Measurements from ENCODE around the gene IKBKE. TPM values are rescaled to one million over a fixed set of nuclear protein-coding genes. Genes with fewer than 3 reads are reported as not detected.

Gene IKBKE
- total RNA-seq, 1 donor from 2014 or later = 8.5 TPM

DNA sequence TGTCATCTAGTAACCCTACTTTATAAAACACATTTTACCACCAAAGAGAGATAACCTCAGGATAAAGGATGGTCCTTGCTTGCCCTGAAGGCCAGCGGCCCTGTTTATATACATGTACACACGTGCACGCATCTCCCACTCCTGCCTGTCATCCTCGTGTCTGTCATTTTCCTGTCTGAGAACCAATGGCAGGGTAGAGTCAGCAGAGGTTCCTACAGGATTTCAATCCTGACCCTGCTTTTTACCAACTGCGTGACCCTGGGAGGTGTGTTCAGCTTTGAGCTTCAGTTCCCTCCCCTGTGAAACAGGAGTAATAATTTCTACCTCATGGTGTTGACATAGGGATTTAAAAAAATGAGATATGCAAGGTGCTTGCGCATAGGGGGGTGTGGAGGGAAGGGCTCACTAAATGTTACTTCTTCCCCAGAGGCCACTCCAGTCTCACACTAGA is 24.8 kb downstream of the IKBKE start:
- DNase-seq (no peak), ATAC-seq (no peak)
- intact Hi-C loops (cut with DNase I) = loop anchor here (10.0 kb wide), 1 partner anchor 90 kb away; no protein-coding TSS in a partner anchor
- Histone ChIP-seq H3K27me3 (no peaks in the 10 kb centered on the region), H3K36me3 (peaks cover 21% of the 10 kb centered on the region), H3K4me3 (no peak overlapping the region), H3K9me3 (no peaks in the 10 kb centered on the region), H3K4me1 (peaks cover 31% of the 10 kb centered on the region), H3K27ac (no peak overlapping the region)
- TF ChIP-seq, protein P1, sequence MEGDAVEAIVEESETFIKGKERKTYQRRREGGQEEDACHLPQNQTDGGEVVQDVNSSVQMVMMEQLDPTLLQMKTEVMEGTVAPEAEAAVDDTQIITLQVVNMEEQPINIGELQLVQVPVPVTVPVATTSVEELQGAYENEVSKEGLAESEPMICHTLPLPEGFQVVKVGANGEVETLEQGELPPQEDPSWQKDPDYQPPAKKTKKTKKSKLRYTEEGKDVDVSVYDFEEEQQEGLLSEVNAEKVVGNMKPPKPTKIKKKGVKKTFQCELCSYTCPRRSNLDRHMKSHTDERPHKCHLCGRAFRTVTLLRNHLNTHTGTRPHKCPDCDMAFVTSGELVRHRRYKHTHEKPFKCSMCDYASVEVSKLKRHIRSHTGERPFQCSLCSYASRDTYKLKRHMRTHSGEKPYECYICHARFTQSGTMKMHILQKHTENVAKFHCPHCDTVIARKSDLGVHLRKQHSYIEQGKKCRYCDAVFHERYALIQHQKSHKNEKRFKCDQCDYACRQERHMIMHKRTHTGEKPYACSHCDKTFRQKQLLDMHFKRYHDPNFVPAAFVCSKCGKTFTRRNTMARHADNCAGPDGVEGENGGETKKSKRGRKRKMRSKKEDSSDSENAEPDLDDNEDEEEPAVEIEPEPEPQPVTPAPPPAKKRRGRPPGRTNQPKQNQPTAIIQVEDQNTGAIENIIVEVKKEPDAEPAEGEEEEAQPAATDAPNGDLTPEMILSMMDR (IDR thresholded peaks at IDR 0.05) = no peak

DNA sequence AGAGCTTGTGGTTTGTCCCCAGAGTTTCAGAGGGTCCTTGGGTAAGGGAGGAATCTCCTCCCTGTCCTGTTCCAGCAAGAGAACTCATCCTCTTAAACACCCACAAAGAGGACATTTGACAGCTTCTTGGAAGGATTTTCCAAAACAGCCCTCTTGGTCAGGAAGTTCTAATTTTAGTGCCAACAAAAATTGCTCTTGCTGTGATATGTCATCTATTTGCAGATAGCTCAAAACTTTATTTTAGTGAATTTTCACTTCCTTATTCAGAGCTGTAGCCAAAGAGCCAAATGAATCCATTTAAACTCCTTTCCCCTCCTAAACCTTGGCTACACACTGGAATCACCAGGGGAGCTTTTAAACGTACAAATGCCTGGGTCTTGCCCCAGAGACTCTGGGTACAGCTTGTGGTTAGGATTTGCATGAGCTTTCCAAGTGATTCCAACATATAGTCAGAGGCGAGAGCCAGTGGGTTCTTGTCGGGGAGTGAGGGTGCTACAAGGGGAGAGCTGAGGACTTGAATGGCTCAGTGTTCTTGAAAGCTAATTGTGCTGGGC is 25.3 kb downstream of the IKBKE start:
- Histone ChIP-seq H3K4me3 (no peak overlapping the region), H3K36me3 (peaks cover 21% of the 10 kb centered on the region), H3K9me3 (no peaks in the 10 kb centered on the region), H3K4me1 (peaks cover 31% of the 10 kb centered on the region), H3K27ac (no peak overlapping the region), H3K27me3 (no peaks in the 10 kb centered on the region)
- DNase-seq = no peak
- intact Hi-C loops (cut with DNase I) = loop anchor here (10.0 kb wide), 1 partner anchor 89 kb away; no protein-coding TSS in a partner anchor
- ATAC-seq = no peak
- TF ChIP-seq, protein P1 (IDR thresholded peaks at IDR 0.05) = no peak

DNA sequence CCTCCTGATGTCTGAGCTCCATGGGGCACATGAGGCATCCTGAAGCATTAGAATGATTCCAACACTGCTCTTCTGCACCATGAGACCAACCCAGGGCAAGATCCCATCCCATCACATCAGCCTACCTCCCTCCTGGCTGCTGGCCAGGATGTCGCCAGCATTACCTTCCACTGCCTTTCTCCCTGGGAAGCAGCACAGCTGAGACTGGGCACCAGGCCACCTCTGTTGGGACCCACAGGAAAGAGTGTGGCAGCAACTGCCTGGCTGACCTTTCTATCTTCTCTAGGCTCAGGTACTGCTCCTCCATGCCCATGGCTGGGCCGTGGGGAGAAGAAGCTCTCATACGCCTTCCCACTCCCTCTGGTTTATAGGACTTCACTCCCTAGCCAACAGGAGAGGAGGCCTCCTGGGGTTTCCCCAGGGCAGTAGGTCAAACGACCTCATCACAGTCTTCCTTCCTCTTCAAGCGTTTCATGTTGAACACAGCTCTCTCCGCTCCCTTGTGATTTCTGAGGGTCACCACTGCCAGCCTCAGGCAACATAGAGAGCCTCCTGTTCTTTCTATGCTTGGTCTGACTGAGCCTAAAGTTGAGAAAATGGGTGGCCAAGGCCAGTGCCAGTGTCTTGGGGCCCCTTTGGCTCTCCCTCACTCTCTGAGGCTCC is 26.0 kb downstream of the IKBKE start:
- peaks cover 36% of the 10 kb centered on the region for H3K4me1 ChIP-seq
- no peaks in the 10 kb centered on the region for H3K27me3 ChIP-seq
- no peaks in the 10 kb centered on the region for H3K9me3 ChIP-seq
- TF ChIP-seq, protein P1 (IDR thresholded peaks at IDR 0.05) = no peak
- DNase-seq (no peak), ATAC-seq (peak; percentile 37)
- H3K36me3 ChIP-seq = peaks cover 21% of the 10 kb centered on the region
- H3K4me3 ChIP-seq = no peak overlapping the region
- intact Hi-C loops (cut with DNase I) = loop anchor here (10.0 kb wide), 1 partner anchor 89 kb away; no protein-coding TSS in a partner anchor
- no peak overlapping the region for H3K27ac ChIP-seq

DNA sequence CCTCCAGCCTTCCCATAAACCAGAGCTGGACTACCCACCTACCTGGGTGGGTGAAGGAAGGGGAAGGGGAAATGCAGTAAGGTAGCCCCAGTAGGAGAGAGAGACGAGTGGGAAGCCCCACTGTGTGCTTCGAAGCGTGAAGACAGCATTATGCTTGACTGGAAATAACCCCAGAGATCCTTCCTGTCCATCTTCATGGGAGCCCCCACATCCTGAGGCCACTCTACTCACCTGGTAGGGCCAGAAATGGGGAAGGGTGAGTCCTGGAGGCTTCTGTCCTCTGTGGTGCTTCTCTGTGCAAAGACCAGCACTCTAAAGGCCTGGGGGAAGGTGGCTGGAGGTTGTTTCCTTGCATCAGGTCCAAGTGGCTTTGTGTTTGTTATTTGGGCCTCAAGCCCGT is 27.1 kb downstream of the IKBKE start:
- Histone ChIP-seq H3K27me3 (no peaks in the 10 kb centered on the region), H3K36me3 (peaks cover 10% of the 10 kb centered on the region), H3K27ac (no peak overlapping the region), H3K9me3 (no peaks in the 10 kb centered on the region), H3K4me1 (peaks cover 45% of the 10 kb centered on the region), H3K4me3 (no peak overlapping the region)
- TF ChIP-seq, protein P1 (IDR thresholded peaks at IDR 0.05) = no peak
- no peak for ATAC-seq
- no peak for DNase-seq
- intact Hi-C loops (cut with DNase I) = loop anchor here (10.0 kb wide), 1 partner anchor 87 kb away; no protein-coding TSS in a partner anchor

DNA sequence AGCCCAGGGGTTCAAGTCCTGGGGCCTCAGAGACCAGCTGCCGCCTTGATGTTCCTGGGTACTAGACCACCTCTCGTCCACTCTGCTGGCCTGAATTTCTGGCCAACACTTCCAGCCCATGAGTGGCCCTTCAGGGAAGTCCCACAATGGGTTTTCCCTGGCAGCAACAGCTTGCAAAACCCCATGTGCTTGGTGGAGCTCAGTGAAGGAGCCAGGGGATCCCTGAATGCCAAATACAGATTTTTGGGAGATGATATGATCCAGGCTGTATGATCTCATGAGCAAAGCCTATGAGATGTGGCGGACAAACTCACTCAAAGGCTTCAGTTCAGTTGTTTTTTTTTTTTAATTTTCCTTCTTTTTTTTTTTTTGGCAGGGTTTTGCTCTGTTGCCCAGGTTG is 27.5 kb downstream of the IKBKE start:
- no peak overlapping the region for H3K27ac ChIP-seq
- no peaks in the 10 kb centered on the region for H3K9me3 ChIP-seq
- peaks cover 49% of the 10 kb centered on the region for H3K4me1 ChIP-seq
- intact Hi-C loops (cut with DNase I) = loop anchor here (10.0 kb wide), 1 partner anchor 87 kb away; no protein-coding TSS in a partner anchor
- no peak for ATAC-seq
- DNase-seq = no peak
- no peaks in the 10 kb centered on the region for H3K27me3 ChIP-seq
- TF ChIP-seq, protein P1 (IDR thresholded peaks at IDR 0.05) = no peak
- peaks cover 6% of the 10 kb centered on the region for H3K36me3 ChIP-seq
- no peak overlapping the region for H3K4me3 ChIP-seq

All from upper lobe of right lung (tissue), 1 donor.